ENCODE measurements around the gene RNF220.

The RNF220 gene

GRCh38 chr1:44610527-44611148 is 205.6 kb downstream of the RNF220 start:
- no peak for DNase-seq (ENCODE audit: low spot score)

- no peak for DNase-seq (ENCODE audit: low spot score)
Measured at GRCh38 chr1:44611419-44611818, 206.4 kb downstream of the RNF220 start.

- no peak for DNase-seq (ENCODE audit: low spot score)
Measured at GRCh38 chr1:44611866-44612265, 206.8 kb downstream of the RNF220 start.

GRCh38 chr1:44613941-44614340 is 208.9 kb downstream of the RNF220 start:
- DNase-seq (ENCODE audit: low spot score) = no peak

- DNase-seq (ENCODE audit: low spot score) = no peak
Measured at GRCh38 chr1:44616284-44616990, 211.4 kb downstream of the RNF220 start.

GRCh38 chr1:44616991-44617702 is 212.1 kb downstream of the RNF220 start:
- no peak for DNase-seq (ENCODE audit: low spot score)

GRCh38 chr1:44617703-44618029 is 212.6 kb downstream of the RNF220 start:
- DNase-seq (ENCODE audit: low spot score) = no peak

- DNase-seq (ENCODE audit: low spot score) = no peak
Measured at GRCh38 chr1:44619261-44619900, 214.3 kb downstream of the RNF220 start.

GRCh38 chr1:44620072-44620471 is 215.0 kb downstream of the RNF220 start:
- DNase-seq (ENCODE audit: low spot score) = no peak

- DNase-seq (ENCODE audit: low spot score) = no peak
Measured at GRCh38 chr1:44621841-44622286, 216.8 kb downstream of the RNF220 start.

- no peak for DNase-seq (ENCODE audit: low spot score)
Measured at GRCh38 chr1:44624268-44624901, 219.3 kb downstream of the RNF220 start.

- DNase-seq (ENCODE audit: low spot score) = no peak
Measured at GRCh38 chr1:44625348-44625747, 220.3 kb downstream of the RNF220 start.

- DNase-seq (ENCODE audit: low spot score) = no peak
Measured at GRCh38 chr1:44628962-44629756, 224.1 kb downstream of the RNF220 start.

GRCh38 chr1:44630116-44630515 is 225.1 kb downstream of the RNF220 start:
- DNase-seq (ENCODE audit: low spot score) = no peak

- no peak for DNase-seq (ENCODE audit: low spot score)
Measured at GRCh38 chr1:44631333-44631646, 226.2 kb downstream of the RNF220 start.

GRCh38 chr1:44631647-44632539 is 226.8 kb downstream of the RNF220 start:
- DNase-seq (ENCODE audit: low spot score) = peak; percentile 89

GRCh38 chr1:44632598-44632997 is 227.5 kb downstream of the RNF220 start:
- no peak for DNase-seq (ENCODE audit: low spot score)

GRCh38 chr1:44634606-44635189 is 229.6 kb downstream of the RNF220 start:
- no peak for DNase-seq (ENCODE audit: low spot score)

GRCh38 chr1:44635439-44635838 is 230.4 kb downstream of the RNF220 start:
- no peak for DNase-seq (ENCODE audit: low spot score)

GRCh38 chr1:44636083-44636687 is 231.1 kb downstream of the RNF220 start:
- DNase-seq (ENCODE audit: low spot score) = no peak

Data from CD4-positive, alpha-beta T cell treated with Interleukin-15 for 4 hours (primary cell).